Stimulated activated CD4-positive, alpha-beta T cell treated with anti-CD3 and anti-CD28 coated beads, Interleukin-2, amount 100 ng/mL, for 4 hours (primary cell): ENCODE results near the gene PML.

Source experiments
- DNase-seq: peaks from one replicate; pipeline ENCODE4 v3.0.0-alpha.2; 2020; ENCODE audit warnings: low read depth

Gene PML

GRCh38 chr15:74008901-74009300 lies 14.4 kb downstream of the PML start:
- no peak for DNase-seq

GRCh38 chr15:74010929-74011540 lies 16.5 kb downstream of the PML start:
- no peak for DNase-seq

GRCh38 chr15:74011610-74012009 lies 17.1 kb downstream of the PML start:
- no peak for DNase-seq

- no peak for DNase-seq
Measured at GRCh38 chr15:74013374-74013894, 18.9 kb downstream of the PML start.

- no peak for DNase-seq
Measured at GRCh38 chr15:74019734-74020133, 25.2 kb downstream of the PML start.

- DNase-seq: no peak
Measured at GRCh38 chr15:74022706-74023470, 28.4 kb downstream of the PML start.

DNA sequence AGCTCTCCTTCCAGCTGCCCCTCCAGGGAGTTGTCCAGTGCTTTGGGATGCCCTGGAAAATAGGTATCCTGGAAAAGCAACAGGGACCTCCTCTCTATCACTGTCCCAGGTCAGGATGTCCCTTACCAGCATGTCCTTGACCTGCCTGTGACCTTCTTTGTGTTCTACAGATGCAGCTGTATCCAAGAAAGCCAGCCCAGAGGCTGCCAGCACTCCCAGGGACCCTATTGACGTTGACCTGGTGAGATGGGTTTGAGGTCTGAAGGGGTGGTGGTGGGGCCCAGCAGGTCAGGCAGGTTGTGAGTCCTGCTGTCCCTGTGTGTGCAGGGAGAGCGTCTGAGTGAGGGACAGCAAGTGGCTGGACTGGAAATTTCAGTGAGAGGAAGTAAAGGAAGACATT lies 30.2 kb downstream of the PML start:
- no peak for DNase-seq

DNA sequence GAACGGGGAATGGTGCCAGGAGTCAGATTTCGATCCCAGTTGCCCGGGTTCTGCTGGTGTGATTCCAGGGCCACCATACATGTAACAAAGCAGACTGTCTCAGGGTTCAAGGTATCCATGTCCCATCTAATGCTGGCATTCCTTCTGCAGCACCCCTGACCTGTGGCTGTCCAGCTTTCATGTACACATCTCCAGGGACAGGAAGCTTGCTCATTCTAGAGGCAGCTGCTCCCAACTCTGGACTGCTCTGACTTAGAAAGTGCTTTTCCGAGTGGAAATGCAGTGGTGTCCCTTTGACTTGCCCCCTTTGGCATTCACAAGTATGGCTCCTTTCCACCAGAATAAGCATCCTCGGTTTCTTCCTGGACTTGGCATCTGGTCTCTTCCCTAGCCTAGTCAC lies 30.9 kb downstream of the PML start:
- DNase-seq: no peak

DNA sequence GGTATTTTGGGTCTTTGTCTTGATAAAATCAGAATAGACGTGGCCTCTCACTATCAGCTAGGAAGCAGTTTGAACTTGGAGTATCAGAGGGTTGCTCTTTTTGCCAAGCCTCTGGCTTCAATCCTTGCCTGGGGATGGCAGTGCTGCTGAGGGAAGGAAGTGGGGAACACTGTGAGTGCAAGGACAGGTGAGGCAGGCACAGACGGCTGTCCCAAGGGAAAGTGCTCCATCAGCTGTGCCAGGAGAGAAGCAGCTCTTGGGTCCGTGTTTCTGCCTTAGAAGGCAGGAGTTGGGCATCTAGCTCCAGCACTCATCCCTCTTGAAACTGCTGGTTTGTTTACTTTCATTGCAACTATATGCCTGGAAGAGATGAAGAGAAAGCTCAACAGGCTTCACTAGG lies 33.2 kb downstream of the PML start:
- DNase-seq: no peak

- DNase-seq: no peak
Measured at GRCh38 chr15:74028646-74029045, 34.1 kb downstream of the PML start.

- no peak for DNase-seq
Measured at GRCh38 chr15:74032046-74032445, 37.5 kb downstream of the PML start.

- DNase-seq: no peak
Measured at GRCh38 chr15:74032606-74033561, 38.4 kb downstream of the PML start.

DNA sequence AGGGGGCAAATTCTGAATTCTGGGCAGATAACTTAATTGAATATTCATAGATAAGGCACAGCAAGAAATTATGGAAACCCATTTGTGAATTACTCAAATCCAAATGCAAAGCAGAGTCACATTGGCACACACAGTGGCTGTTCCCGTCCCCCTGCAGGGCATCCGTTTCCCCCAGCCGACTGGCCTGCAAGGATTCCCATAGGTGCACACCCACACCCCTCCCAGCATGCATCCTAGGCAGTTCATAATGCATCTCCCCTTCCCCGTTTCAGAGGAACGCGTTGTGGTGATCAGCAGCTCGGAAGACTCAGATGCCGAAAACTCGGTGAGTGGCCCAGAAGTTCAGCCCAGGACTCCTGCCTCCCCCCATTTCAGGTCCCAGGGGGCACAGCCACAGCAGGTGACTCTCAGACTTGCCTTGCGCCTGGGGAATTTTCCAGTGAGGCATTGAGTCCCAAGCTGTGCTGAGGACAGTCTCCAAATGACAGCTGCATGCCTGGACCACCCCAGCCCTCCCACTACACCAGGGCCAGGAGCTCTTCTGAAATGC lies 39.8 kb downstream of the PML start:
- no peak for DNase-seq

DNA sequence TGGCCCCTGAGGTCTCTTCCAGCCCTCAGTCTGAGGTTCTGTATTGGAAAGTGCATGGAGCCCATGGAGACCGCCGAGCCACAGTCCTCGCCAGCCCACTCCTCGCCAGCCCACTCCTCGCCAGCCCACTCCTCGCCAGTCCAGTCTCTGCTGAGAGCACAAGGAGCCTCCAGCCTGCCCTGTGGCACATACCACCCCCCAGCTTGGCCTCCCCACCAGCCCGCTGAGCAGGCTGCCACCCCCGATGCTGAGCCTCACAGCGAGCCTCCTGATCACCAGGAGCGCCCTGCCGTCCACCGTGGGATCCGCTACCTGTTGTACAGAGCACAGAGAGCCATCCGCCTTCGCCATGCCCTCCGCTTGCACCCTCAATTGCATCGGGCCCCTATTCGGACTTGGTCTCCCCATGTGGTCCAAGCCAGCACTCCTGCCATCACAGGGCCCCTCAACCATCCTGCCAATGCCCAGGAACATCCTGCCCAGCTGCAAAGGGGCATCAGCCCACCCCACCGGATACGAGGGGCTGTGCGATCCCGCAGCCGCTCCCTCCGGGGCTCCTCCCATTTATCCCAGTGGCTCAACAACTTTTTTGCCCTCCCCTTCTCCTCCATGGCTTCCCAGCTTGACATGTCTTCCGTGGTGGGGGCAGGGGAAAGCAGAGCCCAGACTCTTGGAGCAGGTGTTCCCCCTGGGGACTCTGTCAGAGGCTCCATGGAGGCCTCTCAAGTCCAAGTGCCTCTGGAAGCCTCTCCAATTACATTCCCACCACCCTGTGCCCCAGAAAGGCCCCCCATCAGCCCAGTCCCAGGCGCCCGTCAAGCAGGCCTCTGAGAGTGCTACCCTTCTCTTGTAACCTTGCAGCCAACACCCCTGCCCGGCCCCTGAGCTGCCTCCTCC lies 40.9 kb downstream of the PML start:
- no peak for DNase-seq

GRCh38 chr15:74036271-74037170 lies 42.0 kb downstream of the PML start:
- no peak for DNase-seq

- no peak for DNase-seq
Measured at GRCh38 chr15:74037171-74038117, 42.9 kb downstream of the PML start.

GRCh38 chr15:74038707-74039655 lies 44.5 kb downstream of the PML start:
- DNase-seq: no peak

- no peak for DNase-seq
Measured at GRCh38 chr15:74039656-74040010, 45.1 kb downstream of the PML start.
